Measurements from ENCODE around the gene TIMM23. TPM values are rescaled to one million over a fixed set of nuclear protein-coding genes. Genes with fewer than 3 reads are reported as not detected.

TIMM23 gene
- total and polyA plus RNA-seq, 2 donors (not counting 3 experiments of a cell fraction or from before 2014, with no cell fraction given), result 78.1 to 94.6 TPM

DNA sequence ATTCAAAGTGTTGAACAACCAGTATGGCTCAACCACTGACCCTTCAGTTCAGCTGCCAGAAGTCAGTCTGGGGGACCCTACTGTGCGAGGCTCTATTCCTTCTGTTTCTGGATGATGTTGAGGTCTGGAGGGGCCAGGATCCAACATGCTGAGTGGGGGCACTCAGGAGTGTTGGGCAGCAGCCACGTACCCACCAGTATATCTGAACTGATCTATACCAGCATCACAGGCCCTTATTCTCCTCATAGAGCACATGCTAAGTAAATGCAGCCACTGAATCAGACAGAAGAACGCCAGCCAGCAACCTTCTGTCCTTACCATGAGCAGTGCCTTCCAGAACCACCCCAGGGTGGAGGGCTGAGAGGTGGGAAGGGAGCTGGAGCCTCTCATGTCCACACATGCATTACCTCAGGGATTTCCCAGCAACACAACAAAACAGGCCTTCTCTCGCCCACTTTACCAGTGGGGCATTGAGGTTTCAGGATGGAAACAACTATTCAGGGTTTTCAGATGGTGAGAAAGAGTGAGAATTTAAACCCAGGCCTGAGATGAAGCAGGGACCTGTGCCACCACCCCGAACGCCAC lies 80.6 kb downstream of the TIMM23 start:
- FAIRE-seq, result no peak
- H3K27me3 ChIP-seq (ENCODE audit: control insufficient read depth in 2 of 2, insufficient read depth in 2 of 2, low read length in 2 of 2), result peaks cover 0 to 3% of the 10 kb centered on the region in 2 experiments
- CTCF ChIA-PET, result no interaction called here

More for the DNA sequence above, 80.6 kb downstream of the TIMM23 start:
- dilution Hi-C loops (cut with MboI; ENCODE audit: extremely low pct_ligation_motif_present, low sequenced_read_pairs), result no loop called here
- H3K4me3 ChIP-seq (replicated peaks in 1 of 3; ENCODE audit: insufficient read depth in 1 of 3, low read depth in 1 of 3, low read length in 3 of 3), result no peak overlapping the region
- intact Hi-C loops (cut with micrococcal nuclease), result no loop called here
- H3K4me2 ChIP-seq (ENCODE audit: insufficient read depth, low read length), result no peak overlapping the region
- no peaks in the 10 kb centered on the region for H4K20me1 ChIP-seq (replicated peaks; ENCODE audit: control insufficient read depth, extremely low read depth, insufficient read depth, low read length)
- H3K9me1 ChIP-seq (replicated peaks; ENCODE audit: control insufficient read depth, extremely low read depth, insufficient read depth, low read length), result no peaks in the 10 kb centered on the region
- BruUV-seq (replicated peaks), result no TSS peak
- no peaks in the 10 kb centered on the region for H3K9me3 ChIP-seq (replicated peaks; ENCODE audit: control insufficient read depth, insufficient read depth, low read length)
- no peak overlapping the region for H2AFZ ChIP-seq (ENCODE audit: low read depth, low read length)
- no peaks in the 10 kb centered on the region for H3K79me2 ChIP-seq (ENCODE audit: control insufficient read depth, insufficient read depth, low read length)
- no peak overlapping the region for H3K27ac ChIP-seq (ENCODE audit: insufficient read depth, low read depth, low read length)
- H3K36me3 ChIP-seq (ENCODE audit: control insufficient read depth in 2 of 2, extremely low read depth in 1 of 2, insufficient read depth in 2 of 2, low read length in 2 of 2), result no peaks in the 10 kb centered on the region
- no peak overlapping the region for H3K9ac ChIP-seq (replicated peaks; ENCODE audit: extremely low read depth, insufficient read depth, low read length)
- POLR2A ChIA-PET, result no interaction called here
- TF ChIP-seq MYC (IDR thresholded peaks at IDR 0.05; ENCODE audit: low read depth, low read length), result no peak
- TF ChIP-seq, protein P1, sequence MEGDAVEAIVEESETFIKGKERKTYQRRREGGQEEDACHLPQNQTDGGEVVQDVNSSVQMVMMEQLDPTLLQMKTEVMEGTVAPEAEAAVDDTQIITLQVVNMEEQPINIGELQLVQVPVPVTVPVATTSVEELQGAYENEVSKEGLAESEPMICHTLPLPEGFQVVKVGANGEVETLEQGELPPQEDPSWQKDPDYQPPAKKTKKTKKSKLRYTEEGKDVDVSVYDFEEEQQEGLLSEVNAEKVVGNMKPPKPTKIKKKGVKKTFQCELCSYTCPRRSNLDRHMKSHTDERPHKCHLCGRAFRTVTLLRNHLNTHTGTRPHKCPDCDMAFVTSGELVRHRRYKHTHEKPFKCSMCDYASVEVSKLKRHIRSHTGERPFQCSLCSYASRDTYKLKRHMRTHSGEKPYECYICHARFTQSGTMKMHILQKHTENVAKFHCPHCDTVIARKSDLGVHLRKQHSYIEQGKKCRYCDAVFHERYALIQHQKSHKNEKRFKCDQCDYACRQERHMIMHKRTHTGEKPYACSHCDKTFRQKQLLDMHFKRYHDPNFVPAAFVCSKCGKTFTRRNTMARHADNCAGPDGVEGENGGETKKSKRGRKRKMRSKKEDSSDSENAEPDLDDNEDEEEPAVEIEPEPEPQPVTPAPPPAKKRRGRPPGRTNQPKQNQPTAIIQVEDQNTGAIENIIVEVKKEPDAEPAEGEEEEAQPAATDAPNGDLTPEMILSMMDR (IDR thresholded peaks at IDR 0.05; ENCODE audit: extremely low read depth in 1 of 2, insufficient read depth in 1 of 2, low read depth in 1 of 2, low read length in 2 of 2), result no peak
- TF ChIP-seq FOS (IDR thresholded peaks at IDR 0.05; ENCODE audit: borderline replicate concordance, insufficient read depth, low read length), result no peak
- no peak for TF ChIP-seq POLR2AphosphoS5 (IDR thresholded peaks at IDR 0.05; ENCODE audit: insufficient read depth, low read depth, low read length)
- no peak for TF ChIP-seq GATA2 (IDR thresholded peaks at IDR 0.05; ENCODE audit: insufficient read depth, insufficient read length, low read depth, low read length)
- no peak for TF ChIP-seq POLR2A (IDR thresholded peaks at IDR 0.05; ENCODE audit: low read depth, low read length)
- TF ChIP-seq JUN (IDR thresholded peaks at IDR 0.05; ENCODE audit: borderline replicate concordance, insufficient read depth, insufficient read length, low read depth), result no peak
- TF ChIP-seq, protein P2, sequence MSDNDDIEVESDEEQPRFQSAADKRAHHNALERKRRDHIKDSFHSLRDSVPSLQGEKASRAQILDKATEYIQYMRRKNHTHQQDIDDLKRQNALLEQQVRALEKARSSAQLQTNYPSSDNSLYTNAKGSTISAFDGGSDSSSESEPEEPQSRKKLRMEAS (IDR thresholded peaks at IDR 0.05; ENCODE audit: insufficient read depth, insufficient read length), result no peak
- no peak for TF ChIP-seq EZH2 (IDR thresholded peaks at IDR 0.05; ENCODE audit: borderline replicate concordance, low read depth, low read length, severe bottlenecking)
- no peaks in the 10 kb centered on the region for H3K4me1 ChIP-seq (ENCODE audit: control insufficient read depth, extremely low read depth, insufficient read depth, low read length)
- no peak for DNase-seq (ENCODE audit: low read depth, low spot score)

Small RNAs within 50 kb of the gene (small RNA-seq; reads per million reads assigned to genes)
- not detected for gene SNORA74C-1 (ENCODE audit: insufficient read depth, insufficient read length, low read depth, low replicate concordance)

Other genes with a start within 250 kb of the TIMM23 start
- 43.3 and 48.6 TPM in 2 replicates for gene WASHC2C, start 245.2 kb upstream of the TIMM23 start, total RNA-seq
- 11.1 and 13.9 TPM in 2 replicates for gene WASHC2C, start 245.2 kb upstream of the TIMM23 start, polyA plus RNA-seq
- gene AGAP4, start 125.0 kb upstream of the TIMM23 start, total RNA-seq, result 16.2 and 18.2 TPM in 2 replicates
- gene AGAP4, start 125.0 kb upstream of the TIMM23 start, polyA plus RNA-seq, result 11.4 and 12.7 TPM in 2 replicates
- 119 and 127 TPM in 2 replicates for gene NCOA4, start 58.1 kb downstream of the TIMM23 start, total RNA-seq
- gene NCOA4, start 58.1 kb downstream of the TIMM23 start, polyA plus RNA-seq, result 55.5 and 62.1 TPM in 2 replicates
- not detected in 2 replicates for gene MSMB, start 73.8 kb downstream of the TIMM23 start, total RNA-seq
- gene MSMB, start 73.8 kb downstream of the TIMM23 start, polyA plus RNA-seq, result not detected in 2 replicates

All from endothelial cell of umbilical vein (primary cell).